SH-SY5Y (cell line): ENCODE data around the gene NOX4.

Source experiments
- GATA2 ChIP-seq: IDR thresholded peaks from 2 replicates; pipeline ENCODE4 v1.6.1; 2011; ENCODE audit warnings: mild to moderate bottlenecking, low read depth, low read length
- GATA3 ChIP-seq: IDR thresholded peaks from 2 replicates; pipeline ENCODE4 v1.6.1; 2011; ENCODE audit warnings: low read depth, mild to moderate bottlenecking, low read length, moderate library complexity

The NOX4 gene

GRCh38 chr11:89437317-89437716 is 53.9 kb downstream of the NOX4 start:
- TF ChIP-seq GATA2 (no peak), GATA3 (no peak)

- TF ChIP-seq GATA2, result no peak
- no peak for TF ChIP-seq GATA3
These were observed 55.1 kb downstream of the NOX4 start for GRCh38 chr11:89436071-89436470.

GRCh38 chr11:89433278-89433677 is 57.9 kb downstream of the NOX4 start:
- TF ChIP-seq GATA2 (no peak), GATA3 (no peak)

- TF ChIP-seq GATA2 (no peak), GATA3 (no peak)
These were observed 69.5 kb downstream of the NOX4 start for GRCh38 chr11:89421718-89422117.

GRCh38 chr11:89420981-89421380 is 70.2 kb downstream of the NOX4 start:
- TF ChIP-seq GATA3 (no peak), GATA2 (no peak)

- no peak for TF ChIP-seq GATA2
- no peak for TF ChIP-seq GATA3
These were observed 74.2 kb downstream of the NOX4 start for GRCh38 chr11:89416961-89417360.

GRCh38 chr11:89405629-89406028 is 85.5 kb downstream of the NOX4 start:
- TF ChIP-seq GATA3 (no peak), GATA2 (no peak)

GRCh38 chr11:89381094-89381493 is 110.1 kb downstream of the NOX4 start:
- TF ChIP-seq GATA2 (no peak), GATA3 (no peak)

GRCh38 chr11:89361734-89362133 is 129.4 kb downstream of the NOX4 start:
- TF ChIP-seq GATA3 (no peak), GATA2 (no peak)

- TF ChIP-seq GATA3 (no peak), GATA2 (no peak)
These were observed 132.4 kb downstream of the NOX4 start for GRCh38 chr11:89358761-89359160.

- TF ChIP-seq GATA3 (no peak), GATA2 (no peak)
These were observed 135.5 kb downstream of the NOX4 start for GRCh38 chr11:89355646-89356045.

GRCh38 chr11:89347071-89347470 is 144.1 kb downstream of the NOX4 start:
- no peak for TF ChIP-seq GATA2
- TF ChIP-seq GATA3, result no peak

GRCh38 chr11:89346601-89347000 is 144.6 kb downstream of the NOX4 start:
- TF ChIP-seq GATA3 (no peak), GATA2 (no peak)

- TF ChIP-seq GATA2 (no peak), GATA3 (no peak)
These were observed 163.3 kb downstream of the NOX4 start for GRCh38 chr11:89327885-89328284.

GRCh38 chr11:89321401-89321800 is 169.8 kb downstream of the NOX4 start:
- TF ChIP-seq GATA3, result no peak
- TF ChIP-seq GATA2, result no peak

- no peak for TF ChIP-seq GATA2
- TF ChIP-seq GATA3, result no peak
These were observed 197.1 kb downstream of the NOX4 start for GRCh38 chr11:89293965-89294679.
